Thoracic aorta (tissue), 2 donors: ENCODE data around the gene NF1. TPM values are rescaled to one million over a fixed set of nuclear protein-coding genes. Genes with fewer than 3 reads are reported as not detected.

Source experiments
- ATAC-seq: fragments of 150-250 bp; one replicate; pipeline ENCODE4 v1.8.0; 2017; ENCODE audit warnings: low read depth; ENCODE audit not compliant: insufficient number of reproducible peaks, low FRiP score
- DNase-seq: peaks from one replicate; pipeline ENCODE4 v3.0.0-alpha.2; 2020; ENCODE audit warnings: low spot score
- H3K27ac ChIP-seq, 2 donors: fragments of 200-600 bp; sonication (generic); 1 replicate in 1 of 2; 2 replicates in 1 of 2; pipeline ENCODE4 v1.5.1; 2016; ENCODE audit warnings: mild to moderate bottlenecking in 2 of 2, moderate library complexity in 2 of 2
- H3K27me3 ChIP-seq: fragments of 200-600 bp; sonication (generic); replicated peaks from 2 replicates; pipeline ENCODE4 v1.6.0; 2016; ENCODE audit warnings: mild to moderate bottlenecking; ENCODE audit not compliant: insufficient read depth
- H3K36me3 ChIP-seq: fragments of 200-600 bp; sonication (generic); one replicate; pipeline ENCODE4 v1.5.1; 2016
- H3K4me1 ChIP-seq, 2 donors: fragments of 200-600 bp; sonication (generic); 1 replicate in 1 of 2; 2 replicates in 1 of 2; pipeline versions ENCODE4 v1.5.1 to v1.6.0; 2016; ENCODE audit warnings: low read depth in 2 of 2, mild to moderate bottlenecking in 1 of 2; ENCODE audit not compliant: control insufficient read depth in 1 of 2
- H3K4me3 ChIP-seq: fragments of 200-600 bp; sonication (generic); 2 replicates; pipeline ENCODE4 v1.5.1; 2016; ENCODE audit warnings: mild to moderate bottlenecking
- H3K9me3 ChIP-seq: fragments of 200-600 bp; sonication (generic); 2 replicates; pipeline ENCODE4 v1.5.1; 2016
- total RNA-seq, 2 donors: library from RNA; depleted of rRNA; stranded (reverse); fragments of >200 nt; gene quantifications; one replicate each; pipeline versions ENCODE4 v1.1.0 to v1.2.3, GENCODE V29; 2016
- TF ChIP-seq, protein P1 (sequence below): fragments of 200-600 bp; sonication (generic); IDR thresholded peaks from one replicate; pipeline ENCODE4 v1.5.1; 2019; ENCODE audit warnings: antibody characterized with exemption

NF1 gene
- total RNA-seq, 2 donors from 2014 or later = 60.9 to 105 TPM

DNA sequence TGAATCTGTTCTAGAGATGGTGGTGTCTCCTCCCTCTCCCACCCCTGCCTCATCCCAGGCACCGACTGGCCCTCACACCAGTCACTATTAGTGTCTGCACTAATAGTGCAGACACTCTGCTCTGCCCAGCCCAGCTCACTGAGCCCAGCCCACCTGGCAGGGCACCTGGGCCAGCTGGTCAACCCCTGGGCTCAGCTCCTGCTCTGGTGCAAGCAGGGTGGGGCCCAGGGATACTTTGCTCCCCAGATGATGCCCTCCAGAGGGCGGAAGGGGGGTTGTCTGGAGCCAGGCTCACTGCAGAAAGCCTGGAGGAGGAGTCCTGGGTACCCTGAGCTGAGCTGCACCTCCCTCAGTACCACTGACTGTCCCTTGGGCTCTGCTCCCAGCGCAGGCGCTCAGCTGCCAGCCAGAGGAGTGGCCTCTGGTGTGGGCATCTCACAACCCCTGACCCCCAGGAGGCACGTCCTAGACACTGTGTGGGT is 311.2 kb downstream of the NF1 start:
- no peak for ATAC-seq
- H3K36me3 ChIP-seq = no peaks in the 10 kb centered on the region
- H3K9me3 ChIP-seq = no peaks in the 10 kb centered on the region
- no peak overlapping the region for H3K27ac ChIP-seq
- no peaks in the 10 kb centered on the region for H3K4me1 ChIP-seq
- TF ChIP-seq, protein P1, sequence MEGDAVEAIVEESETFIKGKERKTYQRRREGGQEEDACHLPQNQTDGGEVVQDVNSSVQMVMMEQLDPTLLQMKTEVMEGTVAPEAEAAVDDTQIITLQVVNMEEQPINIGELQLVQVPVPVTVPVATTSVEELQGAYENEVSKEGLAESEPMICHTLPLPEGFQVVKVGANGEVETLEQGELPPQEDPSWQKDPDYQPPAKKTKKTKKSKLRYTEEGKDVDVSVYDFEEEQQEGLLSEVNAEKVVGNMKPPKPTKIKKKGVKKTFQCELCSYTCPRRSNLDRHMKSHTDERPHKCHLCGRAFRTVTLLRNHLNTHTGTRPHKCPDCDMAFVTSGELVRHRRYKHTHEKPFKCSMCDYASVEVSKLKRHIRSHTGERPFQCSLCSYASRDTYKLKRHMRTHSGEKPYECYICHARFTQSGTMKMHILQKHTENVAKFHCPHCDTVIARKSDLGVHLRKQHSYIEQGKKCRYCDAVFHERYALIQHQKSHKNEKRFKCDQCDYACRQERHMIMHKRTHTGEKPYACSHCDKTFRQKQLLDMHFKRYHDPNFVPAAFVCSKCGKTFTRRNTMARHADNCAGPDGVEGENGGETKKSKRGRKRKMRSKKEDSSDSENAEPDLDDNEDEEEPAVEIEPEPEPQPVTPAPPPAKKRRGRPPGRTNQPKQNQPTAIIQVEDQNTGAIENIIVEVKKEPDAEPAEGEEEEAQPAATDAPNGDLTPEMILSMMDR = no peak
- H3K4me3 ChIP-seq = no peak overlapping the region
- DNase-seq = no peak
- H3K27me3 ChIP-seq = no peaks in the 10 kb centered on the region

DNA sequence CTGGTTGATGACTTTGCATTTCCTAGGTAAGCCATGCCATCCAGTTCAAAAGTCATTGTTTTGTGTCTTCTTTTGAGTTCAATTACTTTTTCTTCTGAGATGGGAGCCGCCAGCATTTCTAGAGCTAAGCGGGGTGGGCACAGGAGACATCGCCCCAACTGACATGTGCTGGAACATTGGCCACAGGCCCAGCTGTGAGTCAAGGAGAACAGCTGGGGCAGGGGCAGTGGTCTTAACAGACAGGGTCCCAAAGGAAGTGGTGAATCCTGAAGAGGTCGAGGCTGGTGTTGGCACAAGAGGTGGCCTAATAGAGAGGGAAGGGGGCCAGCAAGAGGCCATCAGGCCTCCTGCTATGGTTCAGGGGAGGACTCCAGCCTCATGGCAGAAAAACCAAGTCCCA is 313.8 kb downstream of the NF1 start:
- DNase-seq (no peak), ATAC-seq (no peak)

DNA sequence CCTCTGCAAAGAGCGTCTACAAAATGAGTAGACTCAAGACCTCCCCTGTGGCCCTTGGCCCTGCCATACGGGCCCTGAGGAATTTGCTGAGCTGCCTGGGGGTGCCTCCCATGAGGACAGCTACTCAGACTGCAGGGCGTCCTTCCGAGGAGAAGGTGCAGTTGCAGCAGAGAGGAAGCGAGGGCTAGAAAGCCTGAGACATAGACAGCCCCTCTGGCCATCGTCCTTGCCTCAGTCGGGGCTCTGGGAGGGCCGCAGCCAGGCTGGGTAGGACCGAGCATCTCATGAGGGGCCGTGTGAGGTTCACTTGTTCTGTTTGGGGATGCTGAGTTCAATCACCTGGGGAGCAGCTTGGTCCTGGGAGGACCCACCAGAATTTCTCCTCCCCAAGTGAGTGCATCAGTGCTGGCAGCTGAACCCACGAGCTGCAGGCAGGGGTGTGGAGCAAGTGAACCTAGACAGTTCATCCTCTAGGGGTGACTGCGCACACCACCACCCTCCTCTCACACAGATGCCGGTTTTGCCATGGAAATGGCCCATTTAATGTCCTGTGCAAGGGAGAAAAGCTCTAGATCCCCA is 317.0 kb downstream of the NF1 start:
- Histone ChIP-seq H3K27me3 (no peaks in the 10 kb centered on the region), H3K27ac (no peak overlapping the region), H3K4me1 (no peaks in the 10 kb centered on the region), H3K4me3 (no peak overlapping the region), H3K9me3 (no peaks in the 10 kb centered on the region), H3K36me3 (no peaks in the 10 kb centered on the region)
- ATAC-seq (no peak), DNase-seq (no peak)
- TF ChIP-seq, protein P1 = no peak

More for the DNA sequence above, 313.8 kb downstream of the NF1 start:
- H3K4me1 ChIP-seq = no peaks in the 10 kb centered on the region
- H3K4me3 ChIP-seq = no peak overlapping the region
- TF ChIP-seq, protein P1 = no peak
- H3K27ac ChIP-seq = no peak overlapping the region
- no peaks in the 10 kb centered on the region for H3K27me3 ChIP-seq
- H3K36me3 ChIP-seq = no peaks in the 10 kb centered on the region
- no peaks in the 10 kb centered on the region for H3K9me3 ChIP-seq

DNA sequence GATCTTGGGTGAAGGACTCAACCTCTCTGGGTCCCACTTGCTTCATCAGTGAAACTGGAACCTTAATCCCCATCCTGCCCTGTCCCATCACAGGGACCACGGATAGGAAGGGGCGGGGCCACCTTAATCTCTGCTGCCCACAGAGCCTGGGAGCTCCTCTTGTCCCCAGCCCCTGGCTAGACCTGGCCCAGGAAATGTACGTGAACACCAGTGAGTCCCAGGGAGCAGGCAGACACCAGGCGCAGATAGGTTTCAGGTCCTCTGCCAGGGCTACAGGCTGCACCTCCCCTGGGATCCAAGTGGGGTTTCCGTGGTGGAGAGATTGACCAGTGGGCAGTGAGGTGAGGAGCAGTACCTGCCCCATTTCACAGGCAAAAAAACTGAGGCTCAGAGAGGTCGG is 317.7 kb downstream of the NF1 start:
- TF ChIP-seq, protein P1 = no peak
- no peaks in the 10 kb centered on the region for H3K36me3 ChIP-seq
- no peaks in the 10 kb centered on the region for H3K27me3 ChIP-seq
- DNase-seq (no peak), ATAC-seq (no peak)
- H3K4me1 ChIP-seq = no peaks in the 10 kb centered on the region
- no peak overlapping the region for H3K4me3 ChIP-seq
- no peaks in the 10 kb centered on the region for H3K9me3 ChIP-seq
- no peak overlapping the region for H3K27ac ChIP-seq

DNA sequence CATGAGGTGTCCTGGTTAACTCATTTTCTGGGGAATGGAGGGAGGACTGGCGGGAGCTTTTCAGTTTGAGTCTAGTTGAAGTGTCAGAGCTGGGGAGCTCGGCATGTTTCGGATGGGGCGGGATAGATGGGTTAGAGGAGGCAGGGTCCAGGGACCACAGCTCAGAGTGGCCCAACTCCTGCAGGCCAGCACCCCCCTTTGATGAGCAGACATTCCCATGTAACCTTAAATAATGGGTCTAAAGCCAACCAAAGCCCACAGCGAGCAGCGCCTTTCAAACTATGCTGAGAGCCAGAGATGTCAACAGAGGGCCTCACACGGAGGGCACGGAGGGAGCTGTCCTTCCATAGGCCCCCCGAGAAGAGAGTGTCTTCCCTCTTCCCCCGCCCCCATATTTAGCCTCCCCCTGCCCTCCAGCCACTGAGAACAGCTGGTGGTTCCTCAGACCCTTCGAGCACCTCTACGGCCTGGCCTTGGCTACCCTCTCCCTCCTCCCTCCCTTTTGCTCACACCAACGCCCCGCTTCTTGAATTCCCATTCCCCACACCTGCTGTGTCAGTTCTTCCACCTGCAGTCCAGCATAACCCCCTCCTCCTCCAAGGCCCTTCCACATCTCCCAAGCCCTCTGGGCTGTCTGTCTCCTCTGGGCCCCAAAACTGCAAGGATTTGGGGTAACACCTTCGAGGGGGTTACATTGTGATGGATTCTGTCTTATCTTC is 318.5 kb downstream of the NF1 start:
- H3K27ac ChIP-seq = no peak overlapping the region
- no peak for ATAC-seq
- H3K4me3 ChIP-seq = no peak overlapping the region
- DNase-seq = no peak
- H3K27me3 ChIP-seq = no peaks in the 10 kb centered on the region
- no peaks in the 10 kb centered on the region for H3K36me3 ChIP-seq
- TF ChIP-seq, protein P1 = no peak
- no peaks in the 10 kb centered on the region for H3K9me3 ChIP-seq
- no peaks in the 10 kb centered on the region for H3K4me1 ChIP-seq
